Stimulated activated CD8-positive, alpha-beta memory T cell treated with anti-CD3 and anti-CD28 coated beads, Interleukin-12 subunit alpha, Interleukin-12 subunit beta, amount 100 ng/mL, for 1 hour (primary cell): ENCODE measurements around the gene SLC50A1.

Source experiments
- DNase-seq: peaks from one replicate; pipeline ENCODE4 v3.0.0-alpha.2; 2020; ENCODE audit warnings: low read depth

Gene SLC50A1

GRCh38 chr1:155184835-155185782 is 49.5 kb downstream of the SLC50A1 start:
- DNase-seq = no peak

DNA sequence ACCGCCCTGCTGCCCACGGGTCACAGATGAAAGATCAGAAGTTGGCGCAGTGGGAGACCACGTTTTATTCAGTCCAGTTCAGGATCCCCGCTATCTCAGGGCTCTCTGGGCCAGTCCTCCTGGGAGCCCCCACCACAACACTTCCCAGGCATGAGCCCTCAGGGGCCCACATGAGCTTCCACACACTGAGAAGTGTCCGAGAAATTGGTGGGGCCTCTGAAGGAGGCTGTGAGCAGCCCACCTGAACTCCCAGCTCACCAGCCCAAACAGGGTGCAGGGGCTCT is 50.1 kb downstream of the SLC50A1 start:
- DNase-seq = no peak

GRCh38 chr1:155186067-155186793 is 50.6 kb downstream of the SLC50A1 start:
- DNase-seq = no peak

GRCh38 chr1:155186794-155187455 is 51.3 kb downstream of the SLC50A1 start:
- no peak for DNase-seq

DNA sequence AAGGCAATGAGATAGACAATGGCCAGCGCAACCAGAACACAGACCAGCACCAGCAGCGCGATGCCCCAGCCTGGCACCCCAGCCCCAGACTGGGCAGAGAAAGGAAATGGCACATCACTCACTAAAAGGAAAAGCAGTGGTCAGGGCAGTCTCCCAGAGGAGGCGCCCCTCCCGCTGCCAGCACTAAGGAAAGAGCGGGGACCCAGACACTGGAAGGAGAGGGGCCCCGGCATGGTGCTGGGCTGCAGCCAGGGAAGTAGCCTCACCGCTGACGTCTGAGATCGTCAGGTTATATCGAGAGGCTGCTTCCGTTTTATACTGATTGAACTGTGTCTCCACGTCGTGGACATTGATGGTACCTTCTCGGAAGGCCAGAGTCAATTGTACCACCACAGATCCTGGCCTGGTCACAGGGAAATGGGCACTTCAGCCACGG is 51.8 kb downstream of the SLC50A1 start:
- no peak for DNase-seq

DNA sequence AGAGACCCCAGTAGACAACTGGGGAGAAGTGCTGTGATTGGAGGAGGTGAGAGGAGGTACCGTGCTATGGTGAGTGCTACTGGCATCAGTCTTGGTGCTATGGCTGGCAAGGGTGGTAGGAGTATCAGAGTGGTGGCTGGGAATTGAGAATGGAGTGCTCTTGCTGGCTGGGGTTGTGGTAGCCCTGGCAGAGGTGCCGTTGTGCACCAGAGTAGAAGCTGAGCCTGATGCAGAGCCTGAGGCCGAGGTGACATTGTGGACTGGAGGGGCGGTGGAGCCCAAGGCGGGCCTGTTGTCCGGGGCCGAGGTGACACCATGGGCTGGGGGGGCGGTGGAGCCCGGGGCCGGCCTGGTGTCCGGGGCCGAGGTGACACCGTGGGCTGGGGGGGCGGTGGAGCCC is 52.6 kb downstream of the SLC50A1 start:
- DNase-seq = no peak
